ENCODE measurements around the gene FANCC. TPM values are rescaled to one million over a fixed set of nuclear protein-coding genes. Genes with fewer than 3 reads are reported as not detected.

The FANCC gene
- total RNA-seq, 1 donor, result 5.4 TPM

DNA sequence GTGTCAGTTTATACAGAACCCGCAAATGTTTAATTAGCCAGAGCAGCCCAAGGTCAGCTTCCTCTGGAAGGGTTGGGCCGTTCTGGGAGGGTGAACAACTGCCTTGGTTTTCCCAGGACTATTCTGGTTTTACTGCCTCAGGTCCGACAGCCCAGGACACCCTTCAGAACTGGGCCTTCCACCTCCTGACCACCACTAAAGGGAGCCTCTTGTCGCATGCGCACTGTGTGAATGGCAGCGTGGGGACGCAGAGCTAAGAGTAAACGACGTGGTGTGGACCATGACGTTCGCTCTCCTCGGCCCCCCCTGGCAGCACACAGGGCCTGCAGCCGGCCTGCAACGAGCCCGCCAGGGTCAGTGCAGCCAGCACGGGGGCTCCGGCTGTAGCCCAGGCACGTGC, 214.9 kb downstream of the FANCC start:
- Histone ChIP-seq H3K27ac (ENCODE audit: low read depth, low read length) (no peak overlapping the region), H4K20me1 (ENCODE audit: insufficient read depth, low read length) (peaks cover 3% of the 10 kb centered on the region), H3K4me1 (ENCODE audit: insufficient read depth, low read length) (peaks cover 23% of the 10 kb centered on the region), H3K36me3 (ENCODE audit: insufficient read depth, low read length) (peaks cover 13% of the 10 kb centered on the region), H3K79me2 (ENCODE audit: insufficient read depth, low read length) (peaks cover 11% of the 10 kb centered on the region), H3K4me2 (ENCODE audit: insufficient read depth, low read length) (no peak overlapping the region), H3K9me3 (ENCODE audit: low read depth, low read length) (no peaks in the 10 kb centered on the region), H3K27me3 (ENCODE audit: insufficient read depth, low read length) (no peaks in the 10 kb centered on the region), H2AFZ (ENCODE audit: low read length) (no peak overlapping the region), H3K4me3 (ENCODE audit: insufficient read depth, low read length) (no peak overlapping the region)
- peak; percentile 54 for DNase-seq (ENCODE audit: insufficient read length, low spot score, missing footprints)
- no peak for TF ChIP-seq CTCF (IDR thresholded peaks at IDR 0.05; ENCODE audit: extremely low read depth, low read depth, low read length)

- no peaks in the 10 kb centered on the region for H3K9me3 ChIP-seq (ENCODE audit: low read depth, low read length)
- no peak overlapping the region for H3K27ac ChIP-seq (ENCODE audit: low read depth, low read length)
- H3K79me2 ChIP-seq (ENCODE audit: insufficient read depth, low read length), result peaks cover 13% of the 10 kb centered on the region
- H4K20me1 ChIP-seq (ENCODE audit: insufficient read depth, low read length), result peaks cover 3% of the 10 kb centered on the region
- H3K27me3 ChIP-seq (ENCODE audit: insufficient read depth, low read length), result no peaks in the 10 kb centered on the region
- DNase-seq (ENCODE audit: insufficient read length, low spot score, missing footprints), result peak; percentile 52
- peaks cover 19% of the 10 kb centered on the region for H3K4me1 ChIP-seq (ENCODE audit: insufficient read depth, low read length)
- no peak overlapping the region for H3K4me2 ChIP-seq (ENCODE audit: insufficient read depth, low read length)
- H2AFZ ChIP-seq (ENCODE audit: low read length), result no peak overlapping the region
- no peak overlapping the region for H3K4me3 ChIP-seq (ENCODE audit: insufficient read depth, low read length)
- TF ChIP-seq CTCF (IDR thresholded peaks at IDR 0.05; ENCODE audit: extremely low read depth, low read depth, low read length), result no peak
- peaks cover 11% of the 10 kb centered on the region for H3K36me3 ChIP-seq (ENCODE audit: insufficient read depth, low read length)
These were observed 215.5 kb downstream of the FANCC start for GRCh38 chr9:95102001-95102433.

DNA sequence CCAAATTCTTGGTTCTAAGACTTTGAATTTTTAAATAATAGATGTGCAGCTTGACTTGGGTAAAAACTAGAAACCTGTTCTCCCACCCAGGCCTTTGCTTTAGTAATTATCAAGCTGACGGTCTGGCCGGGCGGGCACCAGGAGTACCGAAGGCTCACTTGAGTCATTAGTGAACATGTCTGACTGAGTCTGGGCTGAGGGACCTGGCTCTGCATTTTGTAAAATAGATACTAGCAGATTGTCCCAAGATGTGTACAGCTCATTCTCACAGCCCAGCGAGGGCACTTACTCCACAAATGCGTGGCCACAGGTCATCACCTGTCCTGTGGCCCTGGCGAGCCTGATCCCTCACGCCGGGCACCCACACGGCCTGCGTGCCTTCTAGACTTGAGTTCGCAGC, 216.2 kb downstream of the FANCC start:
- H3K36me3 ChIP-seq (ENCODE audit: insufficient read depth, low read length), result peaks cover 4% of the 10 kb centered on the region
- H3K9me3 ChIP-seq (ENCODE audit: low read depth, low read length), result no peaks in the 10 kb centered on the region
- peaks cover 15% of the 10 kb centered on the region for H3K4me1 ChIP-seq (ENCODE audit: insufficient read depth, low read length)
- DNase-seq (ENCODE audit: insufficient read length, low spot score, missing footprints), result peak; percentile 31
- H3K27me3 ChIP-seq (ENCODE audit: insufficient read depth, low read length), result no peaks in the 10 kb centered on the region
- no peak for TF ChIP-seq CTCF (IDR thresholded peaks at IDR 0.05; ENCODE audit: extremely low read depth, low read depth, low read length)
- peaks cover 3% of the 10 kb centered on the region for H4K20me1 ChIP-seq (ENCODE audit: insufficient read depth, low read length)
- no peak overlapping the region for H2AFZ ChIP-seq (ENCODE audit: low read length)
- no peak overlapping the region for H3K4me3 ChIP-seq (ENCODE audit: insufficient read depth, low read length)
- no peak overlapping the region for H3K4me2 ChIP-seq (ENCODE audit: insufficient read depth, low read length)
- no peak overlapping the region for H3K27ac ChIP-seq (ENCODE audit: low read depth, low read length)
- H3K79me2 ChIP-seq (ENCODE audit: insufficient read depth, low read length), result peaks cover 19% of the 10 kb centered on the region

- Histone ChIP-seq H3K4me2 (ENCODE audit: insufficient read depth, low read length) (peak overlapping the region; percentile 29), H3K27ac (ENCODE audit: low read depth, low read length) (peak overlapping the region; percentile 40), H3K4me3 (ENCODE audit: insufficient read depth, low read length) (no peak overlapping the region), H3K4me1 (ENCODE audit: insufficient read depth, low read length) (peaks cover 15% of the 10 kb centered on the region), H4K20me1 (ENCODE audit: insufficient read depth, low read length) (no peaks in the 10 kb centered on the region), H2AFZ (ENCODE audit: low read length) (no peak overlapping the region), H3K27me3 (ENCODE audit: insufficient read depth, low read length) (no peaks in the 10 kb centered on the region), H3K9me3 (ENCODE audit: low read depth, low read length) (no peaks in the 10 kb centered on the region), H3K36me3 (ENCODE audit: insufficient read depth, low read length) (peaks cover 4% of the 10 kb centered on the region), H3K79me2 (ENCODE audit: insufficient read depth, low read length) (peaks cover 19% of the 10 kb centered on the region)
- no peak for TF ChIP-seq CTCF (IDR thresholded peaks at IDR 0.05; ENCODE audit: extremely low read depth, low read depth, low read length)
- peak; percentile 88 for DNase-seq (ENCODE audit: insufficient read length, low spot score, missing footprints)
These were observed 217.4 kb downstream of the FANCC start for GRCh38 chr9:95100071-95100627.

Measured in osteoblast (primary cell).